CD4-positive, alpha-beta T cell treated with Interleukin-15 for 1 hour (primary cell): ENCODE results near the gene OR10J4.
"Not testable (repeated sequence)": the region's sequence is repeated elsewhere in the genome, so short reads cannot be mapped to it uniquely, and the experiment has no call there.

Experiments used
- DNase-seq: peaks from one replicate; pipeline ENCODE4 v3.0.0-alpha.2; 2020

Gene OR10J4

GRCh38 chr1:159431904-159432303 is at the start of gene OR10J4:
OR10J4 (plus strand) TSS chr1:159432204.
- no peak for DNase-seq

GRCh38 chr1:159406821-159407220 is 25.2 kb upstream of the OR10J4 start:
- no peak for DNase-seq

GRCh38 chr1:159408862-159409400 is 23.1 kb upstream of the OR10J4 start:
- no peak for DNase-seq

- DNase-seq: no peak
Observed at GRCh38 chr1:159421821-159422220, 10.2 kb upstream of the OR10J4 start.

GRCh38 chr1:159428536-159428935 is 3.5 kb upstream of the OR10J4 start:
- DNase-seq: no peak

GRCh38 chr1:159429074-159429861 is 2.7 kb upstream of the OR10J4 start:
- no peak for DNase-seq

- DNase-seq: no peak
Observed at GRCh38 chr1:159430985-159431384, 1.0 kb upstream of the OR10J4 start.

GRCh38 chr1:159436469-159436868 is 4.5 kb downstream of the OR10J4 start:
- DNase-seq: no peak

GRCh38 chr1:159439422-159439821 is 7.4 kb downstream of the OR10J4 start, which contains the start of gene OR10J1:
OR10J1 (plus strand) TSS chr1:159439722; CDS start chr1:159439792, 70 bp downstream.
- DNase-seq: no peak

- DNase-seq: no peak
Observed at GRCh38 chr1:159441360-159441759, 9.4 kb downstream of the OR10J4 start.

GRCh38 chr1:159442428-159442827 is 10.4 kb downstream of the OR10J4 start:
- no peak for DNase-seq

- no peak for DNase-seq
Observed at GRCh38 chr1:159443066-159443750, 11.2 kb downstream of the OR10J4 start.

- DNase-seq: no peak
Observed at GRCh38 chr1:159444511-159444910, 12.5 kb downstream of the OR10J4 start.

- DNase-seq: no peak
Observed at GRCh38 chr1:159448181-159448580, 16.2 kb downstream of the OR10J4 start.

GRCh38 chr1:159449605-159450004 is 17.6 kb downstream of the OR10J4 start:
- not testable (repeated sequence) for DNase-seq

GRCh38 chr1:159459551-159459950 is 27.5 kb downstream of the OR10J4 start:
- no peak for DNase-seq

GRCh38 chr1:159465191-159465603 is 33.2 kb downstream of the OR10J4 start:
- no peak for DNase-seq

GRCh38 chr1:159468321-159468720 is 36.3 kb downstream of the OR10J4 start:
- DNase-seq: no peak

GRCh38 chr1:159469921-159470533 is 38.0 kb downstream of the OR10J4 start:
- no peak for DNase-seq

GRCh38 chr1:159473335-159473734 is 41.3 kb downstream of the OR10J4 start:
- DNase-seq: no peak

GRCh38 chr1:159474926-159475325 is 42.9 kb downstream of the OR10J4 start:
- DNase-seq: no peak
